Kidney (tissue), 14 donors: Measurements from ENCODE around the gene PRTN3. TPM values are rescaled to one million over a fixed set of nuclear protein-coding genes. Genes with fewer than 3 reads are reported as not detected.

Experiments used
- DNase-seq, 5 donors: peaks; one replicate each; pipeline ENCODE4 v3.0.0-alpha.2; 2013 to 2020
- FAIRE-seq: peaks from 2 replicates; lab custom pipeline; 2012; peaks lifted over from hg19 to GRCh38; lab: Jason Lieb, UNC
- H3K27ac ChIP-seq, 2 donors: one replicate each; pipeline ENCODE4 v1.7.0; 2013; ENCODE audit warnings: low read depth in 2 of 2, low read length in 2 of 2, inconsistent platforms in 1 of 2
- H3K27me3 ChIP-seq: one replicate; pipeline ENCODE4 v1.7.1; 2013; ENCODE audit warnings: low read length, inconsistent platforms; ENCODE audit not compliant: control insufficient read depth, insufficient read depth
- H3K36me3 ChIP-seq, 3 donors: one replicate each; pipeline versions ENCODE4 v1.7.0 to v1.7.1; 2013; ENCODE audit warnings: low read length in 3 of 3, control low read depth in 1 of 3, inconsistent platforms in 1 of 3; ENCODE audit not compliant: insufficient read depth in 3 of 3, control insufficient read depth in 2 of 3
- H3K4me1 ChIP-seq, 3 donors: one replicate each; pipeline versions ENCODE4 v1.7.0 to v1.7.1; 2013; ENCODE audit warnings: low read length in 3 of 3, inconsistent platforms in 1 of 3, low read depth in 1 of 3; ENCODE audit not compliant: control insufficient read depth in 2 of 3, insufficient read depth in 2 of 3
- H3K4me3 ChIP-seq, 3 donors: one replicate each; pipeline versions ENCODE4 v1.7.0 to v1.8.1; 2013; ENCODE audit warnings: low read length in 3 of 3, control low read depth in 1 of 3, inconsistent platforms in 1 of 3
- H3K9ac ChIP-seq, 3 donors: one replicate each; pipeline versions ENCODE4 v1.7.0 to v1.7.1; 2013; ENCODE audit warnings: low read length in 3 of 3, control low read depth in 1 of 3, inconsistent platforms in 1 of 3
- H3K9me3 ChIP-seq, 3 donors: one replicate each; pipeline versions ENCODE4 v1.7.0 to v1.7.1; 2013; ENCODE audit warnings: low read length in 3 of 3, control low read depth in 1 of 3, inconsistent platforms in 1 of 3; ENCODE audit not compliant: control insufficient read depth in 2 of 3, insufficient read depth in 1 of 3
- intact Hi-C: fragments of 100-400 bp; cut with DNase I; formaldehyde crosslinking; loops from one replicate; pipeline ENCODE4 v1.11.1; 2022
- polyA plus RNA-seq: library from polyadenylated mRNA; stranded (reverse); fragments of 350-450 nt; fragmentation: Illumina TruSeq; extraction: RNeasy Lipid Tissue Mini Kit (QIAGEN cat#74804); gene quantifications from one replicate; pipeline ENCODE4 v1.2.3, GENCODE V29; 2014; ENCODE audit warnings: low read depth, low replicate concordance; ENCODE audit not compliant: insufficient read depth
- total RNA-seq: library from RNA; stranded (reverse); fragmentation: NEBNext Ultra II Directional; extraction: Animal tissue kit (Norgen Biotek cat#: 25700); gene quantifications from one replicate; pipeline ENCODE4 v1.2.1, GENCODE V29; 2021
- TF ChIP-seq, protein P1 (sequence below): IDR thresholded peaks from 3 replicates; pipeline ENCODE4 v1.5.1; 2012; ENCODE audit warnings: mild to moderate bottlenecking, moderate library complexity, borderline replicate concordance; ENCODE audit not compliant: insufficient read depth; ENCODE audit errors: extremely low read depth
- donor health status: control.
- donor health status: control.
- donor health status: control.
- donor health status: control.
- donor health status: control.
- donor health status: DM: yes; HTN: yes; CAD: no.
- donor health status: Normal renal cell carcinoma (clear cell type).

PRTN3 gene
- total and polyA plus RNA-seq, 2 donors from 2014 or later = not detected

DNA sequence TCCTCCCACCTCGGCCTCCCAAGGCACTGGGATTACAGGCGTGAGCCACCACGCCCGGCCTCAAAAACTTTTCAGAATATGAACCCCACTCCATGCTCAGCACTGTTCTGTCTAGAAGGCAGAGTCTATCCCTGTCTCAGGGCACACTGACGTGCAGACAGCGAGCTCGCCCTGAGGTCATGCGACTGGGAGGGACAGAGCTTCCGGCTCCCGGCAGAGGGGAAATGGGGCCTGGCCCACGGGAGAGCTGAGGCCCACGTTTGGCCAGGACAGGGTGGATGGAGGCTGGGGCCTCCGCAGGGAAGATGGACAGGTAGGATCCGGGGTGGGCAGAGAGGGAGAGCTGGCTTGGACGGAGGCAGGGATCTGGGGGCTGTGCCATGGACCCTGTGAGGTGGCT, 15.9 kb upstream of the PRTN3 start:
- DNase-seq (no peak), FAIRE-seq (no peak)
- Histone ChIP-seq H3K27me3 (no peaks in the 10 kb centered on the region), H3K27ac (no peak overlapping the region), H3K36me3 (no peaks in the 10 kb centered on the region), H3K9me3 (no peaks in the 10 kb centered on the region), H3K4me3 (no peak overlapping the region), H3K9ac (no peak overlapping the region), H3K4me1 (no peaks in the 10 kb centered on the region)
- intact Hi-C loops = no loop called here
- TF ChIP-seq, protein P1, sequence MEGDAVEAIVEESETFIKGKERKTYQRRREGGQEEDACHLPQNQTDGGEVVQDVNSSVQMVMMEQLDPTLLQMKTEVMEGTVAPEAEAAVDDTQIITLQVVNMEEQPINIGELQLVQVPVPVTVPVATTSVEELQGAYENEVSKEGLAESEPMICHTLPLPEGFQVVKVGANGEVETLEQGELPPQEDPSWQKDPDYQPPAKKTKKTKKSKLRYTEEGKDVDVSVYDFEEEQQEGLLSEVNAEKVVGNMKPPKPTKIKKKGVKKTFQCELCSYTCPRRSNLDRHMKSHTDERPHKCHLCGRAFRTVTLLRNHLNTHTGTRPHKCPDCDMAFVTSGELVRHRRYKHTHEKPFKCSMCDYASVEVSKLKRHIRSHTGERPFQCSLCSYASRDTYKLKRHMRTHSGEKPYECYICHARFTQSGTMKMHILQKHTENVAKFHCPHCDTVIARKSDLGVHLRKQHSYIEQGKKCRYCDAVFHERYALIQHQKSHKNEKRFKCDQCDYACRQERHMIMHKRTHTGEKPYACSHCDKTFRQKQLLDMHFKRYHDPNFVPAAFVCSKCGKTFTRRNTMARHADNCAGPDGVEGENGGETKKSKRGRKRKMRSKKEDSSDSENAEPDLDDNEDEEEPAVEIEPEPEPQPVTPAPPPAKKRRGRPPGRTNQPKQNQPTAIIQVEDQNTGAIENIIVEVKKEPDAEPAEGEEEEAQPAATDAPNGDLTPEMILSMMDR = no peak

DNA sequence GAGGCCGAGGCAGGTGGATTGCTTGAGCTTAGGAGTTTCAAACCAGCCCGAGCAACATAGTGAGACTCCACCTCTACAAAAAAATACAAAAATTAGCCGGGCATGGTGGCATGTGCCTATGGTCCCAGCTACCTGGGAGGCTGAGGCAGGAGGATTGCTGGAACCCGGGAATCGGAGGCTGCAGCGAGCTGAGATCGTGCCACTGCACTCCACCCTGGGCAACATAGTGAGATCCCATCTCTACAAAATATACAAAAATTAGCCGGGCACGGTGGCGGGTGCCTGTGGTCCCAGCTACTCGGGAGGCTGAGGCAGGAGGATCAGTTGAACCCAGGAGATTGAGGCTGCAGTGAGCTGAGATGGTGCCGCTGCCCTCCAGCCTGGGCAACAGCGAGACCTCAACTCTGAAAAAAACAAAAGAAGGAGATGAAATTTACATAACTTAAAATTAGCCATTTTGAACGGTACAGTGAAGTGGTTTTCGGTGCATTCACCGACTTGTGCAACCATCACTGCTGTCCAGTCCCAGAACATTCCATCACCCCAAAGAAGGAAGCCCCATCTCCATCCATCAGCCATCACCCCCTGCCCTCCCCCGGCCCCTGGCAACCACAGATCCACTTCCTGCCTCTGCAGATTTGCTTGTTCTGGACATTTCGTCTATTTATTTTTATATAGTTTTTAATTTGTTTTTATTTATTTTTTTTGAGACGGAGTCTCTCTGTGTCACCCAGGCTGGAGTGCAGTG, 14.7 kb upstream of the PRTN3 start:
- FAIRE-seq (no peak), DNase-seq (no peak)
- H3K27ac ChIP-seq = no peak overlapping the region

DNA sequence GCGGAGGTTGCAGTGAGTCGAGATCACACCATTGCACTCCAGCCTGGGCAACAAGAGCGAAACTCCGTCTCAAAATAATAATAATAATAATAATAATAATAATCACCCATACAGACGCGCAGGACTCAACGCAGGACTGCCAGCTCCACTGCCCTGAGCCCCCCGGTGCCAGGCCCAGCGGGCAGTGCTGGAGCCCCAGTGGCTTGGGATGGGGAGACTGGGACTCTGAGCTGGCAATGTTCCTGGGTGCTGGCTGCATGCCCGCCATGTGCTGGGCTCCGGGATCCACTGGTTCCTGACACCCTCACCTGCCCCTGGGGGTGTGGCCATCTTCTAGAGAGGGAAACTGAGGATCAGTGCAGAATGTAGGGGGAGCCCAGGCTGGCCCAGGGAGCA, 13.5 kb upstream of the PRTN3 start:
- Histone ChIP-seq H3K36me3 (no peaks in the 10 kb centered on the region), H3K4me3 (no peak overlapping the region), H3K9ac (no peak overlapping the region), H3K27me3 (no peaks in the 10 kb centered on the region), H3K27ac (no peak overlapping the region), H3K9me3 (no peaks in the 10 kb centered on the region), H3K4me1 (no peaks in the 10 kb centered on the region)
- TF ChIP-seq, protein P1 = no peak
- no peak for DNase-seq
- FAIRE-seq = no peak
- intact Hi-C loops = no loop called here

More for the DNA sequence above, 14.7 kb upstream of the PRTN3 start:
- Histone ChIP-seq H3K27me3 (no peaks in the 10 kb centered on the region), H3K36me3 (no peaks in the 10 kb centered on the region), H3K4me1 (no peaks in the 10 kb centered on the region), H3K9me3 (no peaks in the 10 kb centered on the region), H3K9ac (no peak overlapping the region), H3K4me3 (no peak overlapping the region)
- intact Hi-C loops = no loop called here
- TF ChIP-seq, protein P1 = no peak
